Measurements from ENCODE around the gene EYA2. TPM values are rescaled to one million over a fixed set of nuclear protein-coding genes. Genes with fewer than 3 reads are reported as not detected.

The EYA2 gene
- total and polyA plus RNA-seq, 2 donors (not counting 3 experiments of a cell fraction or from before 2014, with no cell fraction given) = not detected

DNA sequence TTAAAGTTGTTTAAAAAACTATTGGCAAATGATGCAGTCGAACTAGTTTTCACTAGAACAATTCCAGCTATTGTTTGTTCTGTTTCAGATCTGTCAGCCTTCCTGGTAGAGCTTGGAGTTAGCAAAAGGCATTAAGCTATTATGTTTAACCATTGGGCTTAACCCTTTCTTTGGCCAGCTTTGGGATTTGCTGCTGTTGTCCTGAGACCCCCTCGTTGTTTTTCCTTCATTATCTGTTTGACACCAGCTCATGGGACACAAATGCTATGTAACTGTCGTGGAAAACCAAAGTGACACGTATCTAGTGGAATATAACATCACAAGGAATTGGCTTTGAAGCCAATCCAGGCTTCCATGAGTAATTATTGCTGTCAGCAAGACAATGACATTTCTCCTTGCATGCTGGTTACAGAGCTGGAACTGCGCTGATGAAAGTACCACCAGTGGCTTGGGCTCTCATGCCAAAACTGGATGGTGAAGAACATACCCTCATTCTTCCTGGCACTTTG, 96.0 kb downstream of the EYA2 start:
- DNase-seq (ENCODE audit: low read depth, low spot score) (no peak), FAIRE-seq (no peak)
- H3K4me1 ChIP-seq (ENCODE audit: control insufficient read depth, extremely low read depth, insufficient read depth, low read length) = no peaks in the 10 kb centered on the region
- BruUV-seq (replicated peaks) = no TSS peak
- H3K27me3 ChIP-seq (ENCODE audit: control insufficient read depth in 2 of 2, insufficient read depth in 2 of 2, low read length in 2 of 2) = no peaks in the 10 kb centered on the region
- no peak overlapping the region for H3K4me3 ChIP-seq (replicated peaks in 1 of 3; ENCODE audit: insufficient read depth in 1 of 3, low read depth in 1 of 3, low read length in 3 of 3)
- no peak overlapping the region for H2AFZ ChIP-seq (ENCODE audit: low read depth, low read length)
- no peaks in the 10 kb centered on the region for H4K20me1 ChIP-seq (replicated peaks; ENCODE audit: control insufficient read depth, extremely low read depth, insufficient read depth, low read length)
- CTCF ChIA-PET = no interaction called here
- H3K36me3 ChIP-seq (ENCODE audit: control insufficient read depth in 2 of 2, extremely low read depth in 1 of 2, insufficient read depth in 2 of 2, low read length in 2 of 2) = no peaks in the 10 kb centered on the region
- no peaks in the 10 kb centered on the region for H3K79me2 ChIP-seq (ENCODE audit: control insufficient read depth, insufficient read depth, low read length)
- H3K9ac ChIP-seq (replicated peaks; ENCODE audit: extremely low read depth, insufficient read depth, low read length) = no peak overlapping the region
- H3K27ac ChIP-seq (ENCODE audit: insufficient read depth, low read depth, low read length) = no peak overlapping the region
- POLR2A ChIA-PET = no interaction called here
- dilution Hi-C loops (cut with MboI; ENCODE audit: extremely low pct_ligation_motif_present, low sequenced_read_pairs) (no loop called here), intact Hi-C loops (cut with micrococcal nuclease) (no loop called here)
- no peaks in the 10 kb centered on the region for H3K9me1 ChIP-seq (replicated peaks; ENCODE audit: control insufficient read depth, extremely low read depth, insufficient read depth, low read length)
- H3K9me3 ChIP-seq (replicated peaks; ENCODE audit: control insufficient read depth, insufficient read depth, low read length) = no peaks in the 10 kb centered on the region
- no peak overlapping the region for H3K4me2 ChIP-seq (ENCODE audit: insufficient read depth, low read length)
- TF ChIP-seq, protein P1, sequence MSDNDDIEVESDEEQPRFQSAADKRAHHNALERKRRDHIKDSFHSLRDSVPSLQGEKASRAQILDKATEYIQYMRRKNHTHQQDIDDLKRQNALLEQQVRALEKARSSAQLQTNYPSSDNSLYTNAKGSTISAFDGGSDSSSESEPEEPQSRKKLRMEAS (IDR thresholded peaks at IDR 0.05; ENCODE audit: insufficient read depth, insufficient read length) = no peak
- TF ChIP-seq FOS (IDR thresholded peaks at IDR 0.05; ENCODE audit: borderline replicate concordance, insufficient read depth, low read length) = no peak
- TF ChIP-seq EZH2 (IDR thresholded peaks at IDR 0.05; ENCODE audit: borderline replicate concordance, low read depth, low read length, severe bottlenecking) = no peak
- no peak for TF ChIP-seq POLR2A (IDR thresholded peaks at IDR 0.05; ENCODE audit: low read depth, low read length)
- no peak for TF ChIP-seq MYC (IDR thresholded peaks at IDR 0.05; ENCODE audit: low read depth, low read length)
- TF ChIP-seq GATA2 (IDR thresholded peaks at IDR 0.05; ENCODE audit: insufficient read depth, insufficient read length, low read depth, low read length) = no peak
- TF ChIP-seq JUN (IDR thresholded peaks at IDR 0.05; ENCODE audit: borderline replicate concordance, insufficient read depth, insufficient read length, low read depth) = no peak
- TF ChIP-seq, protein P2, sequence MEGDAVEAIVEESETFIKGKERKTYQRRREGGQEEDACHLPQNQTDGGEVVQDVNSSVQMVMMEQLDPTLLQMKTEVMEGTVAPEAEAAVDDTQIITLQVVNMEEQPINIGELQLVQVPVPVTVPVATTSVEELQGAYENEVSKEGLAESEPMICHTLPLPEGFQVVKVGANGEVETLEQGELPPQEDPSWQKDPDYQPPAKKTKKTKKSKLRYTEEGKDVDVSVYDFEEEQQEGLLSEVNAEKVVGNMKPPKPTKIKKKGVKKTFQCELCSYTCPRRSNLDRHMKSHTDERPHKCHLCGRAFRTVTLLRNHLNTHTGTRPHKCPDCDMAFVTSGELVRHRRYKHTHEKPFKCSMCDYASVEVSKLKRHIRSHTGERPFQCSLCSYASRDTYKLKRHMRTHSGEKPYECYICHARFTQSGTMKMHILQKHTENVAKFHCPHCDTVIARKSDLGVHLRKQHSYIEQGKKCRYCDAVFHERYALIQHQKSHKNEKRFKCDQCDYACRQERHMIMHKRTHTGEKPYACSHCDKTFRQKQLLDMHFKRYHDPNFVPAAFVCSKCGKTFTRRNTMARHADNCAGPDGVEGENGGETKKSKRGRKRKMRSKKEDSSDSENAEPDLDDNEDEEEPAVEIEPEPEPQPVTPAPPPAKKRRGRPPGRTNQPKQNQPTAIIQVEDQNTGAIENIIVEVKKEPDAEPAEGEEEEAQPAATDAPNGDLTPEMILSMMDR (IDR thresholded peaks at IDR 0.05; ENCODE audit: extremely low read depth in 1 of 2, insufficient read depth in 1 of 2, low read depth in 1 of 2, low read length in 2 of 2) = no peak
- TF ChIP-seq POLR2AphosphoS5 (IDR thresholded peaks at IDR 0.05; ENCODE audit: insufficient read depth, low read depth, low read length) = no peak

Data from endothelial cell of umbilical vein (primary cell).